GM15510 (cell line): Measurements from ENCODE around the gene SCAMP1.

Experiments
- POLR2A ChIP-seq: IDR thresholded peaks from 3 replicates; pipeline ENCODE4 v1.6.1; 2011; ENCODE audit warnings: borderline replicate concordance; ENCODE audit not compliant: insufficient read length; ENCODE audit errors: extremely low read depth

The SCAMP1 gene

DNA sequence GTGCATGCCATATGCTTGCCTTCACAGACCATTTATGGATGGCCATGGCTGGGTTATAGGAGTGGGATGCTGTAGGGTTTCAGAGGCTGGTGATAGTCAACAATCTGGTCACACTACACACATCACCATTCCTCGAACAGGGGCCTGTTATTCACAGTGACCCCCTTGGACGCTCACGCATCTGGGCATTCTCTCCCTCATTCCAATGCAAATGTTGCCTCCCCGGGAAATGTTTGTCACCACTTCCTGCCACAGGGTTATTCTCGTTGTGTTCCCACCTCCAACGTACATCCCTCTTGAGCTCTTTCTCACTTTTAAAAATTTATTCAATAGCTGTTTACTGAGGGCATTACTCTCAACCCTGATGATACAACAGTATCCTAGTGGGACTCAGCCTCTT is 135.4 kb downstream of the SCAMP1 start:
- no peak for TF ChIP-seq POLR2A

DNA sequence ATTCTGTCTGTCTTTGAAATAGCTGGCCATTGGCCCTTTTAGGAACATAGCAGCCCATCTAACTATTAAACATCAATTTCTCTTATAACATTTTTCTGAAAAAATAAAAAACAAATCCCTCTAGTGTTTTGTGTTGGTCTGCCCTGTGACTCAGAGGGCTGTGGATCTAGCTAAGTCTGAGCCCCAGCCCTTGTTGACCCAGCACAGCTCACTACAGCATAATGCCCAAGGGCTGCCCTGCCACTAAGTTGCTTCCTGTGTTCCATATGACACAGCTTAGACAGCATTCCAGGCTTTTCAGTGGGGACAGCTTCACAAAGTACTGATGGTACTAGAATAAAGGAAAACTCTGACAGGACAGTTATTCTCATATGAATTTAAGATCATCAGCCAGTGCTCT is 136.0 kb downstream of the SCAMP1 start:
- no peak for TF ChIP-seq POLR2A

DNA sequence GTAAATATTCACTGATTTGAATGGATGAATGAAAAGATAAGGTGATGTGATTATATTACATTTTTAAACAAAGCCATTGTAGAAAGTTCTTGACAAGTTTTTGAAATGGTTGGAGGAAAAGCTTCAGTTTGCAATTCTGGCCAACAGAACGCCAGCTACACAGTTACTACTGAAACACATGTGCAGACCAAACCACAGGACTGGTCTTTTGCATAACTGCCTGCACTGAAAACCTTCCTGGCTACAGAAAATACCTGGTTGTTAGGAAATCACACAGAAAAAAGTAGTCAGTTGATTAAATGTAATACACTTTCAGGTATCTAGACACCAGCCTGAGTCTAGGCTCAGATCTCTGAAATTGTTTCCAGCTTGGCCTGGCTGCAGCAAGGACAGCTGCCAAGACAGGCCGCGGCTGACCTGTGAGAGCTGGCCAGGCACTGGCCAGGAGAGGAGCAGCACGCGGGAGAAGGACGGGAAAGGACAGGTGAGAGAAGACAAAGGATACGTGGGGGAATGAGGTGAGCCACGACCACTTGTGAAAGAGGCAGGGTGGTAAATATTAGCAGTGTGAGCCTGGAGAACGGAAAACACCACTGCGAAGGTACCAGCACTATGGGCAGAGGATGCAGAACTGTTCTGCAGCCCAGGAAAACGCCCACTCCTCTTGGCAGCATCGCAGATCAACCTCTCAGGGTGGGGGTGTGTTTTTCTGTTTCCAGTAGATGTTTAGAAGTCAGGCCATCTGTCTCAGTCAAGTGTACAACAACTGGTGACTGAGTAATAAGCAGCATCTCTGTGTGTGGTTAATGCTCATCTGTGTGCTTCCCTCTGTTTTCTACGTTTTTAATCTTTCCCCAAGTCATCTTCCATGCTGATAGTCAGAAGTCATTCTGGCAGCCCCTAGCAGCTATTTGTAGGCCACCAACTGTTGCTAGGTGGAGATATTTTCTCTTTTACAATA is 137.4 kb downstream of the SCAMP1 start:
- TF ChIP-seq POLR2A: no peak

DNA sequence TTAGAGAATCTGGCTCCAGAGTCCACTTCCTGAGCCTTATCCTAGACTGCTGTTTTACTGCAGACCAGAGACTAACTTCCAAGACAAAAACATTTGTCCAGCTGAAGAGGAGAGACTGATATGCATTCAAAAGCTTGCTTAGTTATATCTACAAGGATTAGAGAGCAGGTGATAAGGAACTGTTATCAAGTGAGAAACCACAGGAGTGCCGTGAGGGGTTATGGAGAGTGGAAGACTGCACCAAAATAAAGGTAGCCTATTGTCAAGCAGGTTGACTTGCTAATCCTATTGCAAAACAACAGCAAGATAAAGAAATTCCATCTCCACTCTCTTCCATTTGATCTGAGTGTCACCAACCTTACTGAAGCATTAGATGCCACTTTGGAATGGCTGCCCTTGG is 139.1 kb downstream of the SCAMP1 start:
- TF ChIP-seq POLR2A: no peak

DNA sequence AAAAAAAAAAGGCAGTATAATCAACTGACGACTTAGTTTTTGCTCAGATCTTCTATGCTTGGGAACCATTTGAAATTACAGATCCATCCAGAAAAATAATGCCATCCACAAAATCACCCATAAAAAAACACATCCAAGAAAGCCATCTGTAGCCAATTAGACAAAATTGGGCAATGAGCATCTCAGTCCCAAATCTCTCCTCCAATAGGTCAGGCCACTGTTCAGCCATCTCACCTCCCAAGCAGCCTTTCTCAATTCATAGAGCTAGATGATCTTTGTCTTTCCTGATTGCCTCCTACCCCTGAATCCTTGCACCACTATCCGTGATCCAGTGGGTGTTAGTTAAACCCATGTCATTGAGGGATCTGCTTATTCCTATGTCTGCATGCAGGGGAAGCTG is 139.6 kb downstream of the SCAMP1 start:
- no peak for TF ChIP-seq POLR2A

DNA sequence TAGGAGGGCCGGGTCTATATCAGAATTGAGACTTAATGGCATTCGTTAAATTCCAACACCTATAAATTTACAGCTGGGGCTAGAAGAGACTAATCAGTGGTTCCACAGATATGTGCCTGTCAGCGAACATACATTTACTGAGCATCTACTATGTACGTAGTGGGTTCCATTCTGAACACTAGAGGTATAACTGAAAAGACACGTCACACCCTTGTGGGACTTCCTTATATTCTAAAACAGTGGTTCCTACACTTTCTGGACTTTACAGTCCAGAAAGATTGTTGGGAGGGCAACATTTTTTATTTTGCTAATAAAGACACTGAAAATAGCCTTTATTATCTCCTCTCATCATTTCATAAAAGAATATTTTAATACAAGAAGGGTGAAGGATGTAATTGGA is 140.5 kb downstream of the SCAMP1 start:
- TF ChIP-seq POLR2A: no peak

DNA sequence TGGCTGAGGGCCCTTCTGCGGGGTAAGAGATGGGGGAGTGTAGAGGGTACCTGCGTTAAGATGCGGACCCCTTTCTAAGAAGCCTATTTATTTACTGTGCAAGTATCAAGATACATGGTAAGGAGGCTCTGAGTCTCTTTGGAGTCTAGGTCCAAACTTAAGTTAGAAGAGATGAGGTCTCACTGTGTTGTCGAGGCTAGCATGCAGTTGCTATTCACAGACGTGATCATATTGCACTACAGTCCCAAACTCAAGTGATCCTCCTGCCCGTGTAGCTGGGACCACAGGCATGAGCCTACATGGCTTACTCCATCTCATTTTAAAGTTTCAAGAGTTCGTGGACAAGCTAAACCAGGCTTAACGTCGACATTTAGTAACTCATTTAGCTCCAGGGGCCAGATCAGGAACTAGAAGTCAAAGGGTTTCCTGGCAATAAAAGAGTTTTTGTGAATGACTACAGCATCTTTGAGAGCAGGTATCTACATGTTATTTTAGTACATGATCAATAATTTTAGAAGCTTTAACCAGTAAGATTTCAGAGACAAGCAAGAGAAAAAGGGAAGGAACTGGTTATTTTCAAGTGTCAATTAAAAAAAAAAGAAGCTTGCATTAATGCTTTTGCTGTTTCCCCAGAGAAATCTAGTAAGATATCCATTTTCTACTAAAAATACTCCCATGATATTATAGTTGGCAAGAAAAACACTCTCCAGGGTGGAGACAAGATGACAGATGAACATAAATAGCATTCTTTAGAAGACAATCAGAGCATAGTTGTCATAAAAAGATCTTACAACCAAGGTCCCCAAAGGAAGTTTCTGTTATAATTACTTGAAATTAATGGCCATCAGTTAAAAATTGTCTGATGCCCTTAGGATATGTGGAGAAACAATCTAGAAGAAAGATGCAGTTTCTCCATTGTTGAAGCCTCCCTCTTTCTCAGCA is 141.3 kb downstream of the SCAMP1 start:
- no peak for TF ChIP-seq POLR2A

DNA sequence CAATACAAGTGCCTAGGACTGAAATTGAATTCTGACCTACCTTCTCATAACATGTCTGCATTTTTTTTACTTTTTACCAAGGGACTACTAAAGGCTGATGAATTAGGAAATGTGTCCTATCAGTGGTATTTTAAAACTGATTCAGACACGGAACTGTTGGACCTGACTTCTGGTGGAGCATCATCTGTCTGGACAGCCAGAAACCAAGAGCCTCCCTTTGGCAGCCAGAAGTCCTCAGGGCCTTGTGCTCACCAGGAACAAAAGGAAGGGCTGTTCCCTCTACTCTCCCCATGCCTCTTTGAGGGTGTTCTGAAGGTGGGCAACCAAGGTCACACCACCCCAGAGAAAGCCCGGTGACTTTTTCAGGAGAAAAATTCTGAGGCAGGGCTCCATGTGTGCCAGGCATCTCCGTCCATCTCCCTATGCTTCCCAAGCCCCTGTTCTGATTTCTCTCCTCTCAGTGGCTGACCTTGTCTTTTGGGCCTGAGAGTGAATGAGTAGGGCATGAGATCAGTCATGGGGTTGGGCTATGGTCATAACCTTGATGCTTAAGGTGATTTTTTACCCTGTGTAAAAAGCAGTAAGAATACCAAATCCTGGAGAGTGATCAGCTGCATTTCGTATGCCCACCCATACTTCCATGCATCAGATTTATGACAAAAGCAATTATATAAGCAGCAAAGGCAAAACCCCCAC is 143.7 kb downstream of the SCAMP1 start:
- no peak for TF ChIP-seq POLR2A

DNA sequence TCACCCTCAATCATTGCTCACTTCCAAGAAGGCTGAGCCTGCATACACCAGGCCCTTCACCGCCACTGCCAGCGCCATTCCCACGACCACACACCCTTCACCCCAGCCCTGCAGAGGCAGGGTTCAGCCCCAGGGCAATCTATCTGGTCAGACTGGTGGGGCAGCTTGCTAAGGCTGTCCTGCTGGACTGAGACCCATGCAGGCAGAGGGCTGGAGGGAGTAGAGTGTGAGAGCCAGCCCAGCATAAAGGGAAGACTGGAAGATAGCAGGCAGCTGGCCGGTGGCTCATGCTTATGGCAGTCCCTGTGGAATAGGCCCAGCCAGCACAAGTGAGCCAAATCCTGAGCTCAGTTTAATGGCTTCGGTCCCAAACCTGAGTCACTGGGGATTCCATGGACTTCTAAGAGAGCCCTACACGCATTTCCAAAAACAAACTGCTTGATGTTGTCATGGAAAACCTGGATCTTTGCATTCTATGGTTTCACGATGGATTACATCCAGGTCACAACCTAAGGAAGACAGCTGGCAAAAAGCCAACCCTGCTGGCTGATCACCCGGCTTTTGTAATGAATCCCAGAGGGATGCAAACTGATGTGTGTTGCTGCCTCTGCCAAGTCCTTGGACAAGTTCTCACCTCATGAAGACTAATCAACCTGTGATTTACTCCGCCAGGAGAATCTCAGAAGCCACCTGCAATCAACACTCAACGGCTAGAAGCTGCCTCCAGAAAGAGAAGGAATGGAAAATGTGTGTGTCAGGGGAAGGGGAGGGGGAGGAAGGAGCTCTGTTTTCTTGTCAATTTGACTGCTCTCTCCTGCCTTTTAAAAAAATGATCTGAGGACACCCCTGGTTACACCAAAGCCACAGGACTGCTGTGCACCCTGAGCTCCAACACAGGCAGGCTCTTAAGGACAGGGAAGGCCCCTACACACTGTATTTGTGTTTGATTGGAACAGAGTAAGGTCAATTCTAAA is 144.6 kb downstream of the SCAMP1 start:
- TF ChIP-seq POLR2A: no peak

DNA sequence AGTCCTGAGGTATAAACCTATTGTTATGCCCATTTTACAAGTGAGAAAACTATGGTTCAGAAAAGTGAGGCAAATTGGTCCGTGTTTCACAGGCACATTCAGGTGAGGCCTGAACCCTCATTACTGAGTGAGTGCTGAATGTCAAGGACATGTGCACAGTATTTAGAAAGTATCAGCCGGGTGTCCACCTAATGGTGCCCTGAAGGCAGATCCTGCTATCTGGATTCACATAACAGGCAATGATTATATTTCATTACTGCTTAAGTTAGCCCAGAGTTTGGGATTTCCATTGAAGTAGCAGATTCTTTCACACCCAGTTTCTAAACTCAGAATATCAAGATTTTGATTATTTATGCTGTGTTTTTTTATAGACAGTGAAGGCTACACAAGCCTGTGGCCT is 145.4 kb downstream of the SCAMP1 start:
- TF ChIP-seq POLR2A: no peak

DNA sequence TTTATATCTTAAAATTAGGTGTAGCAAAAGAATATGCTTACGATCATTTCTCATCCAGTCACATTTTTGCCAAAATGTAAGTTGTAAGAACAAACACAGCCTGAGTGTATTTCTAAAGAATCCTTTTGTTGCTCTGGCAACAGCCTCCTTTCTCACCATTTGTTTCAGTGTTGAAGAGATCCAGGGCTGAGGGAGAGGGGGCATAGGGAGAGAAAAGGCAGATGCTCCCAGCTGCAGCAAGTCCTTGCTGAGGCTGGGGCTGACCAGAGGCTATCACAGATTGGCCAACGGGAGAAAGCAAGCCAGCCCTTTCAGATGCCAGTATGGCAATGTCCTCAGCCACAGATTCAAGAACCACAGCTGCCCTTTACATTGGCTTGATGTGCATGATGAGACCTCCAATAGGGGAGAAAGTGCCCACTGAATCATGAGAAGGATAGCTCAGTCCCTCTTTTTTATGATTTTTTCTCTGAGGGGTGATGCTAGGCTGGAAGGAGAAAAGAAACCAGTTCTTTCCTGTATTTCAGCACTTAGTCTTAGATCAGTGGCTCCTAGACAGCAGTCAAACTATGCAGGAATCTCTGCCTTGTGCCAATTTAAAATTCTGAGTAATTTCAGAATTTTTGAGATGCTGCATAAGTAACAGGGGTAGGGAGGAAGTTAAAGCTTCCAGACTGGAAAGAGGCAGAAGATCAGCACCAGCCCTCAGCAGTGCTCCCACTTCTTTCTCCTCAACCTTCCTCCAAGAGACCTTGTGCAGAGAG is 146.0 kb downstream of the SCAMP1 start:
- TF ChIP-seq POLR2A: no peak

DNA sequence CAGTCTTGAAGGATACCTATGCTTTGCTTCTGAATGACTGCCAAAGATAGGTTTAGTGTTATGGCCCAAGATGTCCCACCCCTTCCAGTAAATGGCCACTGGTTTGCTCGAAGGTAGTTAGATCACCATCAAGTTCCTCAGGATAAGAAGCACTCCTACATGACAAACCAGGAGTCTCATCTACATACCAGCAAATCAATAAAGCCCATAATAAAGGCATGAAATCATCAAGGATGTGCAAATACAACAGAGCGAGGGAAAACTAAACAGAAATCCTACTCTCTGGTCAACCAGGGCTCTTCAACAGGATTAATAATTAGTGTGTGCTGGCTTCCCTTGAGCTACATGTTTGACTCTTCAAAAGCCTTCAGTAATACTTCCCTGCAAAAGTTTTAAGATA is 147.1 kb downstream of the SCAMP1 start:
- TF ChIP-seq POLR2A: no peak

DNA sequence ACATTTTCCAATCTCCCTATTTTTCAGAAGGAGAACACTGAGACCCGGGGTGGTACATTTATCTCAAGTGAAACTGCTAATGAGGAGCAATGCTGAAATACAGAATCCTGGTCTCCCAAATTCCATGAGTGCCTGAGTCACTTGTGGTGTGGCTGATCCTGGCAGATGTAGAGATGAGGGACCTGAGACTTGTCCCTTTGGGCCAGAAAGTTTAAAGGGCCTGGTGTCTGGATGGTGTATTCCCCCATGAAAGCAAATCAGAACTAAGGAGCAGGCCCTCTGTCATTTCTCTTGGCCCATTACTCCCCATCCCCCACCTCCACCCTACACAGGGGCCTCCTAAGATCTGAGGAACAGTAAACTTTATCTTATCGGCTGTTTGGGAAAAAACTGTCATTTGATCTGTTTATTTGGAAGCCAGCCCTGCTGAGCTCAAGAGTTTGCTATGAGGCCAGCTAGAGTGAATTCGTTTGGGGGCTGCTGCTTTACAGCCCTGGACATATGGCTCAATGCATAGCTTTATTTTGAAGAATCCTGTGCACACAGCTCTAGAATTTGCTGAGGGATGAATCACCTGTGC is 147.9 kb downstream of the SCAMP1 start:
- no peak for TF ChIP-seq POLR2A
